GM18868 (cell line): Measurements from ENCODE around the gene HIVEP3.

Experiments used
- ATAC-seq: cut with Tn5 transposase; IDR thresholded peaks from one replicate; pipeline ENCODE4 v1.9.1; 2021; ENCODE audit warnings: mild to moderate bottlenecking, moderate library complexity; ENCODE audit not compliant: unreplicated experiment

The HIVEP3 gene

GRCh38 chr1:41792485-41792770, 126.3 kb downstream of the HIVEP3 start:
- no peak for ATAC-seq

- no peak for ATAC-seq
These were observed 126.8 kb downstream of the HIVEP3 start for GRCh38 chr1:41791667-41792484.

DNA sequence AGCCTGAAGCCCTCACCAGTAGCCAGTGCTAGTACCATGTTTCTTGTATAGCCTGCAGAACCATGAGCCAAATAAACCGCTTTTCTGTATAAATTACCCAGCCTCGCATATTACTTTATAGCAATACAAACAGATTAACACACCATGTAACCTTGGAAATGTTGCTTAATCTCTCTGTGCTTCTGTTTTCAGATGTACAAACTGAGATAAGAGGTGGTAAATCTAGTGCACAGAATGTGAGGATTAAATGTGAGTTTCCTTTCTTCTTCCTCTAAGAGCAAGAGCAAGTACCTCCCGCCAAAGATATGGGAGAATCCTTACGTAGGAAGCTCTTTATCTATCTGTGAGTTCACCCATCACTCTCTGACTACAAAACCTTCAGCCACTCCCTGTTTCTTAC, 128.4 kb downstream of the HIVEP3 start:
- ATAC-seq: no peak

DNA sequence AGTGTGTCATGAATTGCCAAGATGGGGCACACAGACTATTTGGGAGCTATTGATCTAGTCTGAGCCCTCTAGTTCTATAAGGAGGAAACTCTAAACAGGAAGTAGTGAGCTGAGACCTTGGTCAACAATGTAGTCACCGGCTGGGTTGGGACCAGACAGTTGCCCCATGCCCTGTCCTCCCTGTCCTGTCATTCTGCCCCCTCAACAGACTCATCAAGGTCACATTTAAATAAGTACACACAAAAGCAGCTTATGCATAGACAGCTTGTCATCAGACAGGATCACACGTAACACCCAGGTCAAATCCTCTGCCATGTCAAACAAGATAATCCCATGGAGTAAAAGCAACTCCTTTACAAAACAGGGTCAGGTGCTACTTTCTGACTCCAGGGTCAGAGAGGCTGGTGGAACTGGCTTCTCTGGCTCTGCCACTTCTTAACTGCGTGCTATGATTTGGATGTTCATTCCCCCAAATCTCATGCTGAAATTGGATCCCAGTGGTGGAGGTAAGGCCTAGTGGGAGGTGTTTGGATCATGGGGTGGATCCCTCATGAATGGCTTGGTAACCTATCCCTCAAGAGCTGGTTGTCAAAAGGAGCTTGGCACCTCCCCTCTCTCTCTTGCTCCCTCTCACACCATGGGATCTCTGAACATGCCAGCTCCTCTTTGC, 128.9 kb downstream of the HIVEP3 start:
- no peak for ATAC-seq

DNA sequence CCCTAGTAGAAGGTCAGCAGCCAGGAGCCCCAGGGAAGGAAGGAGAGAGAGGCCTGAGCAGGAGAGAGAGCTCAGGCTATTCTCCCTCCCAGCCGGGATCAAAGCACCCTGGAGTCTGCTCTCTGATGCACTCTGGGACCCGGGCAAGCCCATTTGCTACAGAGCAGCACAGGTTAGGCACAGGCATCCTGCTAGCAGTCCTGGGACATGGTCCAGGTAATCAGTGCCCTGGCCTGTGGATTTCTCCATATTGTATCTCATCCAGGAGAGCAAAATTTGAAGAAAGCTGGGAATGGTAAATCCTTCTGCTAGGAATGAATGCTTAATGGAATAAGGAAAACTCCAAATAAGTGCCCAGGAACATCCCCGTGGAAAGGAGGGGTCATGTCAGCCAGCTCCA, 130.3 kb downstream of the HIVEP3 start:
- no peak for ATAC-seq

GRCh38 chr1:41784531-41785274, 134.0 kb downstream of the HIVEP3 start:
- no peak for ATAC-seq

- ATAC-seq: no peak
These were observed 135.5 kb downstream of the HIVEP3 start for GRCh38 chr1:41783189-41783639.

- no peak for ATAC-seq
These were observed 137.8 kb downstream of the HIVEP3 start for GRCh38 chr1:41780916-41781315.

GRCh38 chr1:41780322-41780721, 138.4 kb downstream of the HIVEP3 start:
- no peak for ATAC-seq

DNA sequence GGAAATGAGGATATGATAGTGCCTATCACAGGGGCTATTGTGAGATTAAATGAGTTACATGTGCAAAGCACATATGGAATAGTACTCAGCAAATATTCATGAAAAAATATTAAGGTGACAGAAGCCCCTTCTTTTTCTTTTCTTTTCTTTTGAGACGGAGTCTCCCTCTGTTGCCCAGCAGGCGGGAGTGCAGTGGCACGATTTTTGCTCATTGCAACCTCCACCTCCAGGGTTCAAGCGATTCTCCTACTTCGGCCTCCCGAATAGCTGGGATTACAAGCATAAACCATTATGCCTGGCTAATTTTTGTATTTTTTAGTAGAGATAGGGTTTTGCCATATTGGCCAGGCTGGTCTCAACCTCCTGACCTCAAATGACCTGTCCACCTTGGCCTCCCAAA, 139.4 kb downstream of the HIVEP3 start:
- no peak for ATAC-seq

- ATAC-seq: no peak
These were observed 141.0 kb downstream of the HIVEP3 start for GRCh38 chr1:41777695-41778094.

DNA sequence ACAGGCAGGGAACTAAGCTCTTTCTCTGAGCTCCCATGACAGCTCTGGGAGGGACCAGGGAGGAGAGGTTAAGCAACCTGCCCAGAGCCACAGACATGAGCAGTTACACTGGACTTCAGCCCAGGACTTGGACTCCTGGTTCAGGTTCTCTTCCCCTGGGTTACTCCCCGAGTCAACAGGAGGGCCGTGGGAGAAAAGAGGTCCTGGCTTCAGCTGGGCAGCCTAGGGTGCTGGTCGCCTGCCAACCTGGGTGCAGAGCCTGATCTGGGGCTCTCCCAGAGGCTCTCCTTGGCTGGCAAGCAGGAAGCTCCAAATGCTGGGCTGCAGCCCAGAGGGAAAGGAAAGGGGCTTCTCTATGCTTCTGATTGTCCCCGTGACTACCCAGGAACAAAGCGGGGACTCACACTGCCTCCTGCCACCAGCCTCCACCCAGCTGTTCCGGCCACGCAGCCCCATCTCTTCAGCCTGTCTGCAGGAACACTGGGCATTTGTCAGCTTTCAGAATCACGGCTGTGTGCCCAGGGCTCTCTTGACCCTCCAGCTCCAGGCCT, 141.8 kb downstream of the HIVEP3 start:
- ATAC-seq: no peak

- ATAC-seq: no peak
These were observed 142.7 kb downstream of the HIVEP3 start for GRCh38 chr1:41775956-41776585.

DNA sequence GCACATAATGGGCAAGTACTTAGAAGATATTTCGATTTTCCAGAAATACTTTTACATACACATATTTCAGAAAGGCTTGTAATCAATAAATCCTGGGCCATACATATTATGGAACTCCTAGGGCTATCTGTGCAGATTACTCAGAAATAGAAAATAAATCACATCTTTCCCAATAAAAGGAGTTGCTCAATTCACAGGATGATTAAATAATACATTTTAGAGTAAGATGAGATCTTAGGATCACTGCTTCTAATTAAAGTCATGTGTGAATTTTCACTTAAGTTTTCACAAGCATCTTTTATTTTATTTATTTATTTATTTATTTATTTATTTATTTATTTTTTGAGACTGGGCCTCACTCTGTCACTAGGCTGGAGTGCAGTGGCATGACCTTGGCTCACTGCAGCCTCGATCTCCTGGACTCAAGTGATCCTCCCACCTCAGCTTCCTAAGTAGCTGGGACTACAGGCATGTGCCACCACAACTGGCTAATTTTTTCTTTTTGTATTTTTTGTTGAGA, 144.2 kb downstream of the HIVEP3 start:
- ATAC-seq: no peak

- ATAC-seq: no peak
These were observed 144.9 kb downstream of the HIVEP3 start for GRCh38 chr1:41773842-41774241.

DNA sequence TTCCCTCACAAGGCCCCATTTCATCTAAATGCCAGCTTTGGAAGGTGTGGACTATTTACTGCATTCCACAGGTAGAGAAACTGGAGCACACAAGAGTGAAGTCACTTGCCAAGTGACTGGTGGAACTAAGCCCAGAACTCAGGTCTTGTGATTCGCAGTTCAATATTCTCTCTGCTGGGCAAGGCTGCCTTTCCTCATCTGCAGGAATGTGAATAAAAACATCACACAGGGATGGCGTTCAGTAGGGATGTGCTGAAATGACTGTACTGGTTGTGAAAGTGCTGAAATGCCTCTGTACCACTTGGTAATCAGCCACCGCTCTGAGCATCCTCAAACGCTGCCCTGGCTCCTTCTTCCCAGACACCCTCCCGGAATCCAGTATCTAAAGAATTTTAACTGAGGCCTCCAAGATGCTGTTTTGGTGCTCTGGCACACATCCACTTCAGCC, 145.6 kb downstream of the HIVEP3 start:
- ATAC-seq: no peak

- ATAC-seq: no peak
These were observed 149.7 kb downstream of the HIVEP3 start for GRCh38 chr1:41769068-41769467.

GRCh38 chr1:41768583-41768982, 150.1 kb downstream of the HIVEP3 start:
- no peak for ATAC-seq

GRCh38 chr1:41767534-41768525, 150.9 kb downstream of the HIVEP3 start:
- ATAC-seq: no peak

- no peak for ATAC-seq
These were observed 152.2 kb downstream of the HIVEP3 start for GRCh38 chr1:41766546-41766945.
